ENCODE measurements around the gene FNDC10. TPM values are rescaled to one million over a fixed set of nuclear protein-coding genes. Genes with fewer than 3 reads are reported as not detected.

FNDC10 gene
- total and polyA plus RNA-seq, 10 of the 15 experiments (the other 5 are each of a cell fraction or from before 2014, with no cell fraction given): 0.05 to 1.3 (median 0.25) TPM; not detected in 4

DNA sequence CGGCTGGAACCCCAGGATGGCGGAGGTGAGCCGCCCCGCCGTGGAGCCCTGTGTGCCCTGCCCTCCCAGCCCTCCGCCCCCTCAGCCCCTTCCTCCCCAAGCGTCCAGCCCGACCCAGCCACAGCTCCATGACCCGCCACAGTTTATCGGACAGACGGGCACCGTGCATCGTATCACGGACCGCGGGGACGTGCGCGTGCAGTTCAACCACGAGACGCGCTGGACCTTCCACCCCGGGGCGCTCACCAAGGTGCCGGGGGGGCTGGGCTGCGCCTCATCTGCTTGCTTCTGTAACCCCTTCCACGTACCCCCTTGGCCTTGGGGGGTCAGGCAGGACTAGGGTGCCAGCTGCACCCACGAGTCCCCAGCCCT lies 25.5 kb upstream of the FNDC10 start:
- POLR2A ChIA-PET: no interaction called here
- no peaks in the 10 kb centered on the region for H3K4me1 ChIP-seq (ENCODE audit: control insufficient read depth, insufficient read depth, low read length)
- H3K27ac ChIP-seq (ENCODE audit: control insufficient read depth, insufficient read depth): no peak overlapping the region
- WGBS (ENCODE audit: insufficient coverage, insufficient replicate concordance, low lambda C conversion rate, missing lambda C conversion rate): 69% methylated on average over 7 of the region's 28 CpGs
- H3K9me3 ChIP-seq (replicated peaks; ENCODE audit: control insufficient read depth, insufficient read depth, low read length): no peaks in the 10 kb centered on the region
- H2AFZ ChIP-seq (ENCODE audit: control insufficient read depth, low read depth, low read length): no peak overlapping the region
- intact Hi-C loops (cut with micrococcal nuclease; ENCODE audit: unreplicated experiment) (no loop called here), in situ Hi-C loops (cut with MboI) (no loop called here)
- CTCF ChIA-PET: no interaction called here
- no peaks in the 10 kb centered on the region for H3K36me3 ChIP-seq (ENCODE audit: control insufficient read depth in 2 of 2, insufficient read depth in 2 of 2, low read length in 1 of 2)
- no peaks in the 10 kb centered on the region for H4K20me1 ChIP-seq (ENCODE audit: control insufficient read depth, insufficient read depth)
- no peak overlapping the region for H3K9ac ChIP-seq (ENCODE audit: control insufficient read depth, insufficient read depth, low read length)
- no peak for ATAC-seq
- RAD21 ChIA-PET (ENCODE audit: unreplicated experiment): no interaction called here
- H3K79me2 ChIP-seq (ENCODE audit: control insufficient read depth, insufficient read depth, low read length): no peaks in the 10 kb centered on the region
- no peak for DNase-seq (ENCODE audit: low read depth, low spot score)
- H3K4me2 ChIP-seq (ENCODE audit: control insufficient read depth, insufficient read depth): no peak overlapping the region
- TF ChIP-seq EGR1 (IDR thresholded peaks at IDR 0.05; ENCODE audit: borderline replicate concordance in 1 of 2, low read depth in 2 of 2, low read length in 2 of 2): no peak
- TF ChIP-seq MYC (IDR thresholded peaks at IDR 0.05; ENCODE audit: insufficient read depth, insufficient read length, insufficient replicate concordance, low read length, severe bottlenecking): no peak
- no peak for TF ChIP-seq NFIC (IDR thresholded peaks at IDR 0.05; ENCODE audit: low read depth, low read length)
- no peak for TF ChIP-seq CHD4 (IDR thresholded peaks at IDR 0.05)
- TF ChIP-seq, protein P1, sequence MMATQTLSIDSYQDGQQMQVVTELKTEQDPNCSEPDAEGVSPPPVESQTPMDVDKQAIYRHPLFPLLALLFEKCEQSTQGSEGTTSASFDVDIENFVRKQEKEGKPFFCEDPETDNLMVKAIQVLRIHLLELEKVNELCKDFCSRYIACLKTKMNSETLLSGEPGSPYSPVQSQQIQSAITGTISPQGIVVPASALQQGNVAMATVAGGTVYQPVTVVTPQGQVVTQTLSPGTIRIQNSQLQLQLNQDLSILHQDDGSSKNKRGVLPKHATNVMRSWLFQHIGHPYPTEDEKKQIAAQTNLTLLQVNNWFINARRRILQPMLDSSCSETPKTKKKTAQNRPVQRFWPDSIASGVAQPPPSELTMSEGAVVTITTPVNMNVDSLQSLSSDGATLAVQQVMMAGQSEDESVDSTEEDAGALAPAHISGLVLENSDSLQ (IDR thresholded peaks at IDR 0.05): no peak
- no peak for TF ChIP-seq WRNIP1 (IDR thresholded peaks at IDR 0.05; ENCODE audit: borderline replicate concordance, low read depth, low read length)
- no peak for TF ChIP-seq MXI1 (IDR thresholded peaks at IDR 0.05; ENCODE audit: low read depth, low read length)
- TF ChIP-seq HDAC6 (IDR thresholded peaks at IDR 0.05; ENCODE audit: unreplicated experiment): no peak
- no peak for TF ChIP-seq MTA2 (IDR thresholded peaks at IDR 0.05; ENCODE audit: low read depth)
- no peak for TF ChIP-seq ZNF274 (IDR thresholded peaks at IDR 0.05; ENCODE audit: insufficient read depth, insufficient read length)
- TF ChIP-seq RELA (IDR thresholded peaks at IDR 0.05; ENCODE audit: borderline replicate concordance, partially characterized antibody): no peak
- TF ChIP-seq, protein P2, sequence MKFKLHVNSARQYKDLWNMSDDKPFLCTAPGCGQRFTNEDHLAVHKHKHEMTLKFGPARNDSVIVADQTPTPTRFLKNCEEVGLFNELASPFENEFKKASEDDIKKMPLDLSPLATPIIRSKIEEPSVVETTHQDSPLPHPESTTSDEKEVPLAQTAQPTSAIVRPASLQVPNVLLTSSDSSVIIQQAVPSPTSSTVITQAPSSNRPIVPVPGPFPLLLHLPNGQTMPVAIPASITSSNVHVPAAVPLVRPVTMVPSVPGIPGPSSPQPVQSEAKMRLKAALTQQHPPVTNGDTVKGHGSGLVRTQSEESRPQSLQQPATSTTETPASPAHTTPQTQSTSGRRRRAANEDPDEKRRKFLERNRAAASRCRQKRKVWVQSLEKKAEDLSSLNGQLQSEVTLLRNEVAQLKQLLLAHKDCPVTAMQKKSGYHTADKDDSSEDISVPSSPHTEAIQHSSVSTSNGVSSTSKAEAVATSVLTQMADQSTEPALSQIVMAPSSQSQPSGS (IDR thresholded peaks at IDR 0.05; ENCODE audit: low read length): no peak
- TF ChIP-seq RAD51 (IDR thresholded peaks at IDR 0.05): no peak
- TF ChIP-seq, protein P3, sequence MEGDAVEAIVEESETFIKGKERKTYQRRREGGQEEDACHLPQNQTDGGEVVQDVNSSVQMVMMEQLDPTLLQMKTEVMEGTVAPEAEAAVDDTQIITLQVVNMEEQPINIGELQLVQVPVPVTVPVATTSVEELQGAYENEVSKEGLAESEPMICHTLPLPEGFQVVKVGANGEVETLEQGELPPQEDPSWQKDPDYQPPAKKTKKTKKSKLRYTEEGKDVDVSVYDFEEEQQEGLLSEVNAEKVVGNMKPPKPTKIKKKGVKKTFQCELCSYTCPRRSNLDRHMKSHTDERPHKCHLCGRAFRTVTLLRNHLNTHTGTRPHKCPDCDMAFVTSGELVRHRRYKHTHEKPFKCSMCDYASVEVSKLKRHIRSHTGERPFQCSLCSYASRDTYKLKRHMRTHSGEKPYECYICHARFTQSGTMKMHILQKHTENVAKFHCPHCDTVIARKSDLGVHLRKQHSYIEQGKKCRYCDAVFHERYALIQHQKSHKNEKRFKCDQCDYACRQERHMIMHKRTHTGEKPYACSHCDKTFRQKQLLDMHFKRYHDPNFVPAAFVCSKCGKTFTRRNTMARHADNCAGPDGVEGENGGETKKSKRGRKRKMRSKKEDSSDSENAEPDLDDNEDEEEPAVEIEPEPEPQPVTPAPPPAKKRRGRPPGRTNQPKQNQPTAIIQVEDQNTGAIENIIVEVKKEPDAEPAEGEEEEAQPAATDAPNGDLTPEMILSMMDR (IDR thresholded peaks at IDR 0.05 in 2 of 3, conservative IDR thresholded peaks at IDR 0.05 in 1 of 3; ENCODE audit: control insufficient read depth in 2 of 3, extremely low read depth in 1 of 3, insufficient read depth in 1 of 3, low read depth in 3 of 3, low read length in 3 of 3): no peak
- TF ChIP-seq FOXM1 (IDR thresholded peaks at IDR 0.05; ENCODE audit: low read depth, low read length): no peak
- TF ChIP-seq, protein P4, sequence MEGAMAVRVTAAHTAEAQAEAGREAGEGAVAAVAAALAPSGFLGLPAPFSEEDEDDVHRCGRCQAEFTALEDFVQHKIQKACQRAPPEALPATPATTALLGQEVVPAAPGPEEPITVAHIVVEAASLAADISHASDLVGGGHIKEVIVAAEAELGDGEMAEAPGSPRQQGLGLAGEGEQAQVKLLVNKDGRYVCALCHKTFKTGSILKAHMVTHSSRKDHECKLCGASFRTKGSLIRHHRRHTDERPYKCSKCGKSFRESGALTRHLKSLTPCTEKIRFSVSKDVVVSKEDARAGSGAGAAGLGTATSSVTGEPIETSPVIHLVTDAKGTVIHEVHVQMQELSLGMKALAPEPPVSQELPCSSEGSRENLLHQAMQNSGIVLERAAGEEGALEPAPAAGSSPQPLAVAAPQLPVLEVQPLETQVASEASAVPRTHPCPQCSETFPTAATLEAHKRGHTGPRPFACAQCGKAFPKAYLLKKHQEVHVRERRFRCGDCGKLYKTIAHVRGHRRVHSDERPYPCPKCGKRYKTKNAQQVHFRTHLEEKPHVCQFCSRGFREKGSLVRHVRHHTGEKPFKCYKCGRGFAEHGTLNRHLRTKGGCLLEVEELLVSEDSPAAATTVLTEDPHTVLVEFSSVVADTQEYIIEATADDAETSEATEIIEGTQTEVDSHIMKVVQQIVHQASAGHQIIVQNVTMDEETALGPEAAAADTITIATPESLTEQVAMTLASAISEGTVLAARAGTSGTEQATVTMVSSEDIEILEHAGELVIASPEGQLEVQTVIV (IDR thresholded peaks at IDR 0.05; ENCODE audit: borderline replicate concordance, partially characterized antibody): no peak
- TF ChIP-seq, protein P5, sequence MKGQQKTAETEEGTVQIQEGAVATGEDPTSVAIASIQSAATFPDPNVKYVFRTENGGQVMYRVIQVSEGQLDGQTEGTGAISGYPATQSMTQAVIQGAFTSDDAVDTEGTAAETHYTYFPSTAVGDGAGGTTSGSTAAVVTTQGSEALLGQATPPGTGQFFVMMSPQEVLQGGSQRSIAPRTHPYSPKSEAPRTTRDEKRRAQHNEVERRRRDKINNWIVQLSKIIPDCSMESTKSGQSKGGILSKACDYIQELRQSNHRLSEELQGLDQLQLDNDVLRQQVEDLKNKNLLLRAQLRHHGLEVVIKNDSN (IDR thresholded peaks at IDR 0.05; ENCODE audit: borderline replicate concordance, extremely low read length, insufficient read depth, low read depth, low read length): no peak
- TF ChIP-seq DPF2 (IDR thresholded peaks at IDR 0.05): no peak
- BruUV-seq (replicated peaks): no TSS peak
- H3K4me3 ChIP-seq: no peak overlapping the region
- H3K27me3 ChIP-seq (replicated peaks in 1 of 2; ENCODE audit: control insufficient read depth in 2 of 2, insufficient read depth in 2 of 2, low read length in 1 of 2): no peaks in the 10 kb centered on the region
- no peak for FAIRE-seq
- SMC1A ChIA-PET (ENCODE audit: uncharacterized antibody, unreplicated experiment): no interaction called here
